ENCODE measurements around the gene ACTG2. TPM values are rescaled to one million over a fixed set of nuclear protein-coding genes. Genes with fewer than 3 reads are reported as not detected.
"Not testable (repeated sequence)": the region's sequence is repeated elsewhere in the genome, so short reads cannot be mapped to it uniquely, and the experiment has no call there.

ACTG2 gene
- total RNA-seq, 1 experiment from 2014 or later: 2.7 TPM

DNA sequence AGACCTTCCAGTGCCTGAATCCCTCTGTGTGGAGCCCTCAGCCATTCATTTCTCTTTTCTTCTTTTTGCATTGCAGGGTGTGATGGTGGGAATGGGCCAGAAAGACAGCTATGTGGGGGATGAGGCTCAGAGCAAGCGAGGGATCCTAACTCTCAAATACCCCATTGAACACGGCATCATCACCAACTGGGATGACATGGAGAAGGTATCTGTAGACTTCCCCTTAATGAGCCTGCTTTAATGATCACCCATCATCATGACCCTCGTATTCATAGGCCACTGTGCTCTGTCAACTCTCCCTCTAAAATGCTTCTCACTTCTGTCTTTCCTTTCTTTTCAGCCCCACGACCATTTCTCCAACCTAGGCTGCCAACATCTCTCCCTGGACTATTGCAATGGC is 9.5 kb downstream of the ACTG2 start:
- CTCF ChIA-PET: no interaction called here
- no peak for DNase-seq (ENCODE audit: low spot score)
- POLR2A ChIA-PET (ENCODE audit: low non-redundant PET): no interaction called here

DNA sequence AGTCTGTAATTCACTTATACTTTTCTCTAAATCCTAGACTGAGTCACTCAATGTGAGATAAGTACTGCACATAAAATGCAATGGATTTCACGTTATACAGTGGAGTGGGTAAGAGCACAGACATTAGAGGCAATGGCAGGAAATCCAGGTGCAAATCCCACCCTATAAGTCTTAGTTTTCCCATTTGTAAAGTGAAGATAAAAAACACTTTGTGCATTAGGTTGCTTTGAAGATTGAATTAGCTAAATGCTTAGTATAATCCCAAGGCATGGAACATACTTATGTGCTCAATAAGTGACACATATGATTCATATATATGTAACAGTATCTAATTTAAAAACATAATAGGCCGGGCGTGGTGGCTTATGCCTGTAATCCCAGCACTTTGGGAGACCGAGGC is 10.5 kb downstream of the ACTG2 start:
- POLR2A ChIA-PET (ENCODE audit: low non-redundant PET): no interaction called here
- BruUV-seq (replicated peaks): no TSS peak

More for the DNA sequence above, 9.5 kb downstream of the ACTG2 start:
- Histone ChIP-seq H3K9me3 (ENCODE audit: low read depth, low read length, poor library complexity, severe bottlenecking) (no peaks in the 10 kb centered on the region), H3K4me3 (ENCODE audit: low read depth, low read length, poor library complexity, severe bottlenecking) (no peak overlapping the region), H3K27ac (ENCODE audit: low read depth, low read length, poor library complexity, severe bottlenecking) (no peak overlapping the region), H3K4me1 (ENCODE audit: insufficient read depth, low read length, poor library complexity, severe bottlenecking) (no peaks in the 10 kb centered on the region), H3K36me3 (ENCODE audit: insufficient read depth, low read length, poor library complexity, severe bottlenecking) (no peaks in the 10 kb centered on the region), H3K27me3 (replicated peaks; ENCODE audit: insufficient read depth, low read depth, low read length, poor library complexity) (no peaks in the 10 kb centered on the region)
- no TSS peak for BruUV-seq (replicated peaks)
- TF ChIP-seq CTCF (conservative IDR thresholded peaks at IDR 0.05; ENCODE audit: low read depth, low read length): no peak
- no peak for TF ChIP-seq EZH2 (IDR thresholded peaks at IDR 0.05; ENCODE audit: borderline replicate concordance, low read depth, low read length, poor library complexity, severe bottlenecking)
- intact Hi-C loops (cut with micrococcal nuclease; ENCODE audit: unreplicated experiment): no loop called here

GRCh38 chr2:73903949-73904613 is 11.3 kb downstream of the ACTG2 start:
- H3K36me3 ChIP-seq (ENCODE audit: insufficient read depth, low read length, poor library complexity, severe bottlenecking); H3K27ac ChIP-seq (ENCODE audit: low read depth, low read length, poor library complexity, severe bottlenecking); DNase-seq (ENCODE audit: low spot score); BruUV-seq (replicated peaks); H3K4me3 ChIP-seq (ENCODE audit: low read depth, low read length, poor library complexity, severe bottlenecking); H3K9me3 ChIP-seq (ENCODE audit: low read depth, low read length, poor library complexity, severe bottlenecking); intact Hi-C loops (cut with micrococcal nuclease; ENCODE audit: unreplicated experiment); POLR2A ChIA-PET (ENCODE audit: low non-redundant PET); H3K27me3 ChIP-seq (replicated peaks; ENCODE audit: insufficient read depth, low read depth, low read length, poor library complexity): not testable (repeated sequence)
- H3K4me1 ChIP-seq (ENCODE audit: insufficient read depth, low read length, poor library complexity, severe bottlenecking): peaks cover 11% of the 10 kb centered on the region
- CTCF ChIA-PET: interaction anchor here (0.7 kb wide), 1 partner anchor 58 kb away, joined by 3 read pairs; no protein-coding TSS in a partner anchor

More for the DNA sequence above, 10.5 kb downstream of the ACTG2 start:
- no peak for DNase-seq (ENCODE audit: low spot score)
- intact Hi-C loops (cut with micrococcal nuclease; ENCODE audit: unreplicated experiment): no loop called here
- Histone ChIP-seq H3K27ac (ENCODE audit: low read depth, low read length, poor library complexity, severe bottlenecking) (no peak overlapping the region), H3K4me1 (ENCODE audit: insufficient read depth, low read length, poor library complexity, severe bottlenecking) (peaks cover 4% of the 10 kb centered on the region), H3K36me3 (ENCODE audit: insufficient read depth, low read length, poor library complexity, severe bottlenecking) (no peaks in the 10 kb centered on the region), H3K27me3 (replicated peaks; ENCODE audit: insufficient read depth, low read depth, low read length, poor library complexity) (no peaks in the 10 kb centered on the region), H3K4me3 (ENCODE audit: low read depth, low read length, poor library complexity, severe bottlenecking) (no peak overlapping the region), H3K9me3 (ENCODE audit: low read depth, low read length, poor library complexity, severe bottlenecking) (no peaks in the 10 kb centered on the region)
- TF ChIP-seq CTCF (conservative IDR thresholded peaks at IDR 0.05; ENCODE audit: low read depth, low read length) (no peak), EZH2 (IDR thresholded peaks at IDR 0.05; ENCODE audit: borderline replicate concordance, low read depth, low read length, poor library complexity, severe bottlenecking) (no peak)
- CTCF ChIA-PET: interaction anchor here (0.7 kb wide), 1 partner anchor 57 kb away, joined by 3 read pairs; no protein-coding TSS in a partner anchor

- CTCF ChIA-PET: no interaction called here
- no peaks in the 10 kb centered on the region for H3K27me3 ChIP-seq (replicated peaks; ENCODE audit: insufficient read depth, low read depth, low read length, poor library complexity)
- DNase-seq (ENCODE audit: low spot score): no peak
- POLR2A ChIA-PET (ENCODE audit: low non-redundant PET): no interaction called here
- no peak overlapping the region for H3K4me3 ChIP-seq (ENCODE audit: low read depth, low read length, poor library complexity, severe bottlenecking)
- no peaks in the 10 kb centered on the region for H3K36me3 ChIP-seq (ENCODE audit: insufficient read depth, low read length, poor library complexity, severe bottlenecking)
- TF ChIP-seq CTCF (conservative IDR thresholded peaks at IDR 0.05; ENCODE audit: low read depth, low read length) (no peak), EZH2 (IDR thresholded peaks at IDR 0.05; ENCODE audit: borderline replicate concordance, low read depth, low read length, poor library complexity, severe bottlenecking) (no peak)
- no TSS peak for BruUV-seq (replicated peaks)
- intact Hi-C loops (cut with micrococcal nuclease; ENCODE audit: unreplicated experiment): no loop called here
- no peaks in the 10 kb centered on the region for H3K9me3 ChIP-seq (ENCODE audit: low read depth, low read length, poor library complexity, severe bottlenecking)
- H3K27ac ChIP-seq (ENCODE audit: low read depth, low read length, poor library complexity, severe bottlenecking): no peak overlapping the region
- peaks cover 11% of the 10 kb centered on the region for H3K4me1 ChIP-seq (ENCODE audit: insufficient read depth, low read length, poor library complexity, severe bottlenecking)
Observed at GRCh38 chr2:73904952-73905351, 12.1 kb downstream of the ACTG2 start.
